D721Med (cell line): ENCODE data around the gene CERK.
A peak's percentile ranks its signal among the peaks of the same experiment; 100 is the strongest.
"Not testable (repeated sequence)": the region's sequence is repeated elsewhere in the genome, so short reads cannot be mapped to it uniquely, and the experiment has no call there.

ENCODE experiments used
- DNase-seq: peaks from one replicate; pipeline ENCODE4 v3.0.0; 2011; ENCODE audit warnings: low spot score; ENCODE audit not compliant: insufficient read length
- FAIRE-seq: peaks from 2 replicates; lab custom pipeline; 2011; peaks lifted over from hg19 to GRCh38; lab: Jason Lieb, UNC
- TF ChIP-seq, protein P1 (sequence below): IDR thresholded peaks from 2 replicates; pipeline ENCODE4 v1.5.1; 2012; ENCODE audit warnings: mild to moderate bottlenecking, control low read depth; ENCODE audit not compliant: insufficient read depth; ENCODE audit errors: missing control alignments

CERK gene, protein sequence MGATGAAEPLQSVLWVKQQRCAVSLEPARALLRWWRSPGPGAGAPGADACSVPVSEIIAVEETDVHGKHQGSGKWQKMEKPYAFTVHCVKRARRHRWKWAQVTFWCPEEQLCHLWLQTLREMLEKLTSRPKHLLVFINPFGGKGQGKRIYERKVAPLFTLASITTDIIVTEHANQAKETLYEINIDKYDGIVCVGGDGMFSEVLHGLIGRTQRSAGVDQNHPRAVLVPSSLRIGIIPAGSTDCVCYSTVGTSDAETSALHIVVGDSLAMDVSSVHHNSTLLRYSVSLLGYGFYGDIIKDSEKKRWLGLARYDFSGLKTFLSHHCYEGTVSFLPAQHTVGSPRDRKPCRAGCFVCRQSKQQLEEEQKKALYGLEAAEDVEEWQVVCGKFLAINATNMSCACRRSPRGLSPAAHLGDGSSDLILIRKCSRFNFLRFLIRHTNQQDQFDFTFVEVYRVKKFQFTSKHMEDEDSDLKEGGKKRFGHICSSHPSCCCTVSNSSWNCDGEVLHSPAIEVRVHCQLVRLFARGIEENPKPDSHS

DNA sequence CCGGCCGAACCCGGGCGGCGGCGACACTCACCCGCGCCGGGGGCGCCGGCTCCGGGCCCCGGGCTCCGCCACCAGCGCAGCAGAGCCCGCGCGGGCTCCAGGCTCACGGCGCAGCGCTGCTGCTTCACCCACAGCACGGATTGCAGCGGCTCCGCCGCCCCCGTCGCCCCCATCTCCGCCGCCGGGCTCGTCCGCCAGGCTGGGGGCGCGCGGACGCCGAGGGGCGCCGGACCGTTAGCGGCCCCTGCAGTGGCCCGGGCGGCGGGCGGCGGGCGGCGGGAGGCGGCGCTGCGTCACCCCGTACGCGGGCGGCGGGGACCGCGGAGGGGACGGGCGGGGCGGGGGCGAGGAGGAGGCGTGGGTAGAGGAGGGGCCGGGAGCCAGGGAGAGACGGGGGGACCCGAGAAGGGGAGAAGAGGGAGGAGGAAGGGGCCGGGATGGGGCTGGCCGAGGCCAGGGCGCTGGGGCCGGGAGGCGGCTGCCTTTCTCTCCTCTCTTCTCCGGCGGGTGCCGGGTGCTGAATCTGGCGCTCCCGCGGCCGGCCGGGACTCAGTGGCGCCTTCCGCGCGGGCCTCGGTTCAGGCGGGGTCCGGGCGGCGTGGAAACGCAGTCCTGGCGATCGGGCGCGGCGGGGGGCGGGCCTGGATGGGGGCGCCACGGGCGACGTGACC, at the start of gene CERK:
TSS of gene CERK (minus strand) at position 277 of the 671 bp plus-strand sequence. CDS start at position 173, 104 bp downstream.
- no peak for FAIRE-seq
- peak; percentile 58 for DNase-seq
- TF ChIP-seq, protein P1, sequence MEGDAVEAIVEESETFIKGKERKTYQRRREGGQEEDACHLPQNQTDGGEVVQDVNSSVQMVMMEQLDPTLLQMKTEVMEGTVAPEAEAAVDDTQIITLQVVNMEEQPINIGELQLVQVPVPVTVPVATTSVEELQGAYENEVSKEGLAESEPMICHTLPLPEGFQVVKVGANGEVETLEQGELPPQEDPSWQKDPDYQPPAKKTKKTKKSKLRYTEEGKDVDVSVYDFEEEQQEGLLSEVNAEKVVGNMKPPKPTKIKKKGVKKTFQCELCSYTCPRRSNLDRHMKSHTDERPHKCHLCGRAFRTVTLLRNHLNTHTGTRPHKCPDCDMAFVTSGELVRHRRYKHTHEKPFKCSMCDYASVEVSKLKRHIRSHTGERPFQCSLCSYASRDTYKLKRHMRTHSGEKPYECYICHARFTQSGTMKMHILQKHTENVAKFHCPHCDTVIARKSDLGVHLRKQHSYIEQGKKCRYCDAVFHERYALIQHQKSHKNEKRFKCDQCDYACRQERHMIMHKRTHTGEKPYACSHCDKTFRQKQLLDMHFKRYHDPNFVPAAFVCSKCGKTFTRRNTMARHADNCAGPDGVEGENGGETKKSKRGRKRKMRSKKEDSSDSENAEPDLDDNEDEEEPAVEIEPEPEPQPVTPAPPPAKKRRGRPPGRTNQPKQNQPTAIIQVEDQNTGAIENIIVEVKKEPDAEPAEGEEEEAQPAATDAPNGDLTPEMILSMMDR = no peak

DNA sequence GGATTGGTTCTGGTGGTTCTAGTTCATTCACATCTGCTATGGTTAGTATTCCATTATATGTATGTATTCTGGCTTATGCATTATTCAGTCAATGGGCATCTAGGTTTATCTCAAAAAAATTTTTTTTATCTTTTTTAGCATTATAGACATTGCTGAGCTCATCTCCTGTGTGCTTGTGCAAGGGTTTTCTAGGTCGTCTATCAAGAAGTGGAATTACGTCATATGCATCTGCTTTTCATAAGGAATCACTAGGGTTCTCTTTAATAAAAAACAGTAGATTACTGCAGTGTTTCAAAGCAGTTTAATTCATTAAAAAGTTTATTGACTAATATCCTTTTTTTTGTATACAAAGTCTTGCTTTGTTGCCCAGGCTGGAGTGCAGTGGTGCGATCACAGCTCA, 45.7 kb upstream of the CERK start:
- TF ChIP-seq, protein P1 = no peak
- DNase-seq = no peak
- FAIRE-seq = no peak

DNA sequence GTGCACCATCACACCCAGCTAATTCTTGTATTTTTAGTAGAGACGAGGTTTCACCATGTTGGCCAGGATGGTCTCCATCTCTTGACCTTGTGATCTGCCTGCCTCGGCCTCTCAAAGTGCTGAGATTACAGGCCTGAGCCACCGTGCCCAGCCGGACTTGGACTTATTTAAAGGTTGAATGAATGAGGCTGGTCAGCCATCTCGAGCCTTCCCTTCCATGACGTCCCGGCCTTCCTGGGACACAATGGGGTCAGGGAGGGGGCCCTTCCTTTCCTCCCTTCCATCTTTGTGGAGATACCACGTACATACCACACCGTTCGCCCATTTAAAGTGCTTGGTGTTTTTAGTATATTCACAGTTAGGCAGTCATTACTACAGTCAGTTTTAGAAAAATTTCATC, 44.1 kb upstream of the CERK start:
- not testable (repeated sequence) for FAIRE-seq, DNase-seq

DNA sequence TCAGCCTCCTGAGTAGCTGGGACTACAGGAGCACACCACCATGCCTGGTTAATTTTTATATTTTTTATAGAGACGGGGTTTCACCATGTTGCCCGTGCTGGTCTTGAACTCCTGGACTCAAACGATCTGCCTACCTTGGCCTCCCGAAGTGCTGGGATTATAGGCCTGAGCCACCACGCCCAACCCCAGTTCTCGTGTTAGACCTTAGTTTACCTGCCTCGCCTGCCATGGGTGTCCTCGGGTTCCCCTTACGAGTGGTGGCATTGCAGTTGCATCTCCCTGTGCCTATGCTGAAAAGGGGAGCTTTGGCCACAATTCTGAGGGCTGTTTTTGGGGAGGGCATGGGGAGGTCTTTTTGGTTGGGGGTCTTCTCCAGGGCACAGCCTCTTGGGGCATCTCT, 43.2 kb upstream of the CERK start:
- no peak for FAIRE-seq
- TF ChIP-seq, protein P1 = no peak
- DNase-seq = no peak

DNA sequence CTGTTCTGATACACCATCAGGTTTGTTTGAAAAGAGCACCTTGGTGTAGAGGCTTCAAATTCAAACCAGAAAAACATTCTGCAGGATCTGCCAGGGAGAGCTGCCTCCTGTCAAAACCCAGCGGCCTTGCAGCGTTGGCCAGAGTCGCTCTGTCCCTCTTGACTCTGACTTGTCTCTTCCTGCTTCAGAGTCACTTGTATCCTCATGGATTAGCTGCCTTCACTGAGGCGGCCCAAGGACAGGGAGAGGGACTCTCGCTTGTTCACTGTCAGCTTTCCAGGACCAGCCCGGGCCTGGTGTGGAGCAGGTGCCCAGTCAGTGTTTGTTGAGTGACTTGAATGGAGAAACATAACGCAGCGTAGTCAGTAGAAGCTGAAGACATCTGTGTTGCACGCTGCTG, 42.4 kb upstream of the CERK start:
- TF ChIP-seq, protein P1 = no peak
- no peak for DNase-seq
- no peak for FAIRE-seq

DNA sequence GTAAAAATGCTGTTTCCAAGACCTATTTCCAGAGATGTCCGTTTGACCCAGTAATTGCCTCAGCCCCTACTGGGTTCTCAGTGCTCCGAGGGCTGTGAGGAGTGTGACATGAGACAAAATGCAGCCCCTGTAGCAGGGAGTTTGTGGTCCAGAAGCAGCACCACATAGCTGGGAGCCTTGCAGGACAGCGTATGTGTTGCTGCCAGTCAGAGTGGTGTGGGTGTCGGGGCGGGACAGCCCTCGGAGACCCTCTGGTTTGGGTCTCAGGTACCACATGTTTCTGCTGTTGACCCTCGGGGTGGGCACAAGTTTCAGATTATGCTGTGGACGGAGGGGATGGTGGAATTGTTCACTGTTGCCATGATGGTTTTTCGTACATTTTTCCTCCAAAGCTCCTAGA, 41.6 kb upstream of the CERK start:
- no peak for FAIRE-seq
- TF ChIP-seq, protein P1 = no peak
- no peak for DNase-seq

DNA sequence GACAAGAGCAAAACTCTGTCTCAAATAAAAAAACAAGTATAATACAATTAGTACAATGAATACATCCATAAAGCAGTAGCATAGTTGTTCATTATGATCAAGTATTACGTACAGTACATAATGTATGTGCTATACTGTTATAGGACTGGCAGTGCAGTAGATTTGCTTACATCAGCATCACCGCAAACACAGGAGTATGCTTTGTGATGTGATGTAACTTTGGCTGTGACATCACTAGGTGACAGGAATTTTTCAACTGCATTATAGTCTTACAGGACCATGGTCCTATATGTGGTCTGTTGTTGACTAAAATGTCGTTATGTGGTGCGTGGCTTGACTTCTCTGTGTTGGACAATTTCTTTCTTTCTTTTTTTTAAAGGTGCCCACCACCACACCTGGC, 41.0 kb upstream of the CERK start:
- no peak for DNase-seq
- TF ChIP-seq, protein P1 = no peak
- FAIRE-seq = no peak
